ENCODE measurements around the gene PTPRM. TPM values are rescaled to one million over a fixed set of nuclear protein-coding genes. Genes with fewer than 3 reads are reported as not detected.

Gene PTPRM
- total RNA-seq, 1 experiment from 2014 or later: 45.6 TPM

- Histone ChIP-seq H4K20me1 (ENCODE audit: low read length) (no peaks in the 10 kb centered on the region), H3K9ac (ENCODE audit: low read length) (peak overlapping the region; percentile 48), H3K4me2 (ENCODE audit: low read length) (peak overlapping the region; percentile 59), H2AFZ (ENCODE audit: low read length) (no peak overlapping the region), H3K4me3 (ENCODE audit: low read length) (no peak overlapping the region), H3F3A (ENCODE audit: low read length, unreplicated experiment) (peaks cover 5% of the 10 kb centered on the region), H3K27me3 (ENCODE audit: low read length) (no peaks in the 10 kb centered on the region), H3K4me1 (ENCODE audit: insufficient read depth, low read length) (peaks cover 33% of the 10 kb centered on the region), H3K9me2 (replicated peaks; ENCODE audit: low read length) (no peaks in the 10 kb centered on the region), H3K36me3 (ENCODE audit: low read depth, low read length) (no peaks in the 10 kb centered on the region), H3K27ac (ENCODE audit: low read length) (peak overlapping the region; percentile 83), H3K79me2 (ENCODE audit: low read length) (0 out of 2 replicates have a peak, but pooled peaks cover 5% of the 10 kb centered on the region), H3K9me3 (ENCODE audit: low read length) (no peaks in the 10 kb centered on the region)
- ChIA-PET CTCF (interaction anchor here (1.3 kb wide), 1 partner anchor 83 kb away, joined by 4 read pairs; no protein-coding TSS in a partner anchor), POLR2A (ENCODE audit: unreplicated experiment) (no interaction called here)
- TF ChIP-seq, protein P1, sequence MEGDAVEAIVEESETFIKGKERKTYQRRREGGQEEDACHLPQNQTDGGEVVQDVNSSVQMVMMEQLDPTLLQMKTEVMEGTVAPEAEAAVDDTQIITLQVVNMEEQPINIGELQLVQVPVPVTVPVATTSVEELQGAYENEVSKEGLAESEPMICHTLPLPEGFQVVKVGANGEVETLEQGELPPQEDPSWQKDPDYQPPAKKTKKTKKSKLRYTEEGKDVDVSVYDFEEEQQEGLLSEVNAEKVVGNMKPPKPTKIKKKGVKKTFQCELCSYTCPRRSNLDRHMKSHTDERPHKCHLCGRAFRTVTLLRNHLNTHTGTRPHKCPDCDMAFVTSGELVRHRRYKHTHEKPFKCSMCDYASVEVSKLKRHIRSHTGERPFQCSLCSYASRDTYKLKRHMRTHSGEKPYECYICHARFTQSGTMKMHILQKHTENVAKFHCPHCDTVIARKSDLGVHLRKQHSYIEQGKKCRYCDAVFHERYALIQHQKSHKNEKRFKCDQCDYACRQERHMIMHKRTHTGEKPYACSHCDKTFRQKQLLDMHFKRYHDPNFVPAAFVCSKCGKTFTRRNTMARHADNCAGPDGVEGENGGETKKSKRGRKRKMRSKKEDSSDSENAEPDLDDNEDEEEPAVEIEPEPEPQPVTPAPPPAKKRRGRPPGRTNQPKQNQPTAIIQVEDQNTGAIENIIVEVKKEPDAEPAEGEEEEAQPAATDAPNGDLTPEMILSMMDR (conservative IDR thresholded peaks at IDR 0.05; ENCODE audit: low read depth, low read length): peak; percentile 72
- TF ChIP-seq EZH2phosphoT487 (IDR thresholded peaks at IDR 0.05; ENCODE audit: borderline replicate concordance, low read length): no peak
- TF ChIP-seq EZH2 (IDR thresholded peaks at IDR 0.05; ENCODE audit: low read length, unreplicated experiment): no peak
- ATAC-seq (peak; percentile 82), DNase-seq (peak; percentile 79)
- intact Hi-C loops (cut with micrococcal nuclease): loop anchor here (10.0 kb wide), 1 partner anchor 452 kb away; no protein-coding TSS in a partner anchor
- BruUV-seq (replicated peaks): no TSS peak
Measured at GRCh38 chr18:7872569-7872968, 305.5 kb downstream of the PTPRM start.

DNA sequence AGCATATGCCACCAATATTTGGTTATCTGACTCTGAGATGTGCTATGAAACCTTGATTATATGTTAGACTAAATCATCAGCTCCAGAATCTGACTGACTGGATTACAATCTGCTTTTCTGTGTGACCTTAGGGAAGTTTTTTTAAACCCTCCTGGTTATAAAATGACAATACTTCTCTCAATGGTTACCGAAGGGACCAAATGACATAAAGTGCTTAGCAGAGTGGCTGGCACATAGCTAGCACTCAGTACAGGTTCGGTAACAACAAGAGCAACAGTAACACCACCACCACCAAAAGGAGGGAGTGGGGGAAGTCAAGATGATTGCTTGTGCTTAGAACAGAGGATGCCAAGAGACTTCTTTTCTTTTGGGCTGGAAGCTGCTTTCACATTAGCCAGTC lies 306.2 kb downstream of the PTPRM start:
- peaks cover 39% of the 10 kb centered on the region for H3K4me1 ChIP-seq (ENCODE audit: insufficient read depth, low read length)
- H2AFZ ChIP-seq (ENCODE audit: low read length): no peak overlapping the region
- DNase-seq (no peak), ATAC-seq (no peak)
- H3K27me3 ChIP-seq (ENCODE audit: low read length): no peaks in the 10 kb centered on the region
- H4K20me1 ChIP-seq (ENCODE audit: low read length): no peaks in the 10 kb centered on the region
- TF ChIP-seq EZH2 (IDR thresholded peaks at IDR 0.05; ENCODE audit: low read length, unreplicated experiment): no peak
- TF ChIP-seq, protein P1 (conservative IDR thresholded peaks at IDR 0.05; ENCODE audit: low read depth, low read length): no peak
- no peak for TF ChIP-seq EZH2phosphoT487 (IDR thresholded peaks at IDR 0.05; ENCODE audit: borderline replicate concordance, low read length)
- H3K4me3 ChIP-seq (ENCODE audit: low read length): no peak overlapping the region
- H3K36me3 ChIP-seq (ENCODE audit: low read depth, low read length): no peaks in the 10 kb centered on the region
- intact Hi-C loops (cut with micrococcal nuclease): loop anchor here (10.0 kb wide), 1 partner anchor 451 kb away; no protein-coding TSS in a partner anchor
- H3K9me2 ChIP-seq (replicated peaks; ENCODE audit: low read length): no peaks in the 10 kb centered on the region
- peak overlapping the region; percentile 83 for H3K27ac ChIP-seq (ENCODE audit: low read length)
- ChIA-PET CTCF (interaction anchor here (0.7 to 1.3 kb wide), 2 partner anchors 61 to 83 kb away, joined by 3 to 4 read pairs; no protein-coding TSS in a partner anchor), POLR2A (ENCODE audit: unreplicated experiment) (interaction anchor here (0.6 kb wide), 1 partner anchor 292 kb away, joined by 3 read pairs; no protein-coding TSS in a partner anchor)
- BruUV-seq (replicated peaks): no TSS peak
- 0 out of 2 replicates have a peak overlapping the region, but pooled peaks have one; percentile 5 for H3K9ac ChIP-seq (ENCODE audit: low read length)
- H3F3A ChIP-seq (ENCODE audit: low read length, unreplicated experiment): peaks cover 9% of the 10 kb centered on the region
- H3K79me2 ChIP-seq (ENCODE audit: low read length): 0 out of 2 replicates have a peak, but pooled peaks cover 5% of the 10 kb centered on the region
- H3K4me2 ChIP-seq (ENCODE audit: low read length): no peak overlapping the region
- H3K9me3 ChIP-seq (ENCODE audit: low read length): no peaks in the 10 kb centered on the region
